ENCODE data around the gene C16orf74. TPM values are rescaled to one million over a fixed set of nuclear protein-coding genes. Genes with fewer than 3 reads are reported as not detected.

The C16orf74 gene
- total RNA-seq, 2 donors from 2014 or later = 1.2 TPM; not detected in 1

GRCh38 chr16:85752511-85753420 lies 1.9 kb upstream of the C16orf74 start:
- H3K27ac Mint-ChIP-seq = no peak overlapping the region
- H3K36me3 Mint-ChIP-seq (ENCODE audit: insufficient read depth in 2 of 2) = no peaks in the 10 kb centered on the region
- H3K9me3 Mint-ChIP-seq = no peaks in the 10 kb centered on the region
- peaks cover 25% of the 10 kb centered on the region for H3K4me1 Mint-ChIP-seq (ENCODE audit: low read depth)
- H3K27me3 Mint-ChIP-seq (ENCODE audit: low read depth) = peaks cover 18% of the 10 kb centered on the region
- no peak overlapping the region for H3K4me3 Mint-ChIP-seq
- ATAC-seq (replicated peaks in 1 of 2) (no peak), DNase-seq (no peak)

- H3K4me3 Mint-ChIP-seq = peak overlapping the region in 1 of 2 donors; percentile 49
- no peaks in the 10 kb centered on the region for H3K36me3 Mint-ChIP-seq (ENCODE audit: insufficient read depth in 2 of 2)
- H3K27me3 Mint-ChIP-seq (ENCODE audit: low read depth) = peaks cover 23% of the 10 kb centered on the region
- H3K27ac Mint-ChIP-seq = no peak overlapping the region
- ATAC-seq (replicated peaks in 1 of 2) (no peak), DNase-seq (no peak)
- H3K9me3 Mint-ChIP-seq = no peaks in the 10 kb centered on the region
- H3K4me1 Mint-ChIP-seq (ENCODE audit: low read depth) = peaks cover 21% of the 10 kb centered on the region
Measured at GRCh38 chr16:85751698-85752501, 1.0 kb upstream of the C16orf74 start.

DNA sequence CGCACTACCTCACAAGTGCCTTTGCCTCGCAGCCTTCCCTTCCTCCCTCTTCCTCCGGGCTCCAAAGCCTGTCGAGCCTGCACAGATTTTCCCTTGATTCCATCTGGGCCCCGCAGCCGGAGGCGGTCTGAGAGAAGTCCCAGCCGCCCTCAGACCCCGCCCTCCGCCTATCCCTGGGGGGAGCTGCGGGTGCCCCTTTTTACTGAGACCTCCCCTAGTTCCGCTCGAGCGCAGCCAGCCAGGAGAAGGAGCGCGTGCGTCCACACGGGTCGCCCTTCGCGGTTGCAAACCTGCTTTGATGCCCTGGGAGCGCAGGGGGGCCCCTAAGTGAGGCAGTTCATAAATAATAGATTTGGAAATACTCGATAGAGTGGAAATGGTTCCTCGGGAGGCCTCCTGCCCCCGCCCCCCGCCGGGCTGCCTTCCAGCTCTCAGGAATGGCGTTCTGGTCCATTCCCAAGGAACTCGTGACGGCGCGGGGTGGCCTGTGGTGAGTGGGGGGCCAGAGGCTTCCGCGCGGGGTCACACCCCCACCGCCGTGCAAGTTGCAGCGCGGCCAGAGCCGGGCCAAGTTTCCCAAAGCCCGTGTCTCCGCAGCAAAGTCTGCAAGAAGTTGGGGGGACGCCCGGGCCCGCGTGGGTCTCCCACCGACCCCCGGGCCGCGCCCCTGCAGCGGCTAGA lies 610 bp downstream of the C16orf74 start:
- DNase-seq (peak; percentile 16 to 21), ATAC-seq (replicated peaks in 1 of 2) (peak in 1 of 2 donors; percentile 20)
- Mint-ChIP-seq H3K4me3 (peak overlapping the region; percentile 84 to 89), H3K27me3 (ENCODE audit: low read depth) (peaks cover 23% of the 10 kb centered on the region), H3K27ac (no peak overlapping the region), H3K36me3 (ENCODE audit: insufficient read depth in 2 of 2) (no peaks in the 10 kb centered on the region), H3K9me3 (no peaks in the 10 kb centered on the region), H3K4me1 (ENCODE audit: low read depth) (peaks cover 14% of the 10 kb centered on the region)

GRCh38 chr16:85749771-85750145 lies 1.1 kb downstream of the C16orf74 start:
- ATAC-seq (replicated peaks in 1 of 2) = no peak
- Mint-ChIP-seq H3K9me3 (no peaks in the 10 kb centered on the region), H3K4me1 (ENCODE audit: low read depth) (peaks cover 14% of the 10 kb centered on the region), H3K27me3 (ENCODE audit: low read depth) (peaks cover 23% of the 10 kb centered on the region), H3K27ac (no peak overlapping the region), H3K36me3 (ENCODE audit: insufficient read depth in 2 of 2) (no peaks in the 10 kb centered on the region), H3K4me3 (peak overlapping the region; percentile 84 to 89)
- no peak for DNase-seq

DNA sequence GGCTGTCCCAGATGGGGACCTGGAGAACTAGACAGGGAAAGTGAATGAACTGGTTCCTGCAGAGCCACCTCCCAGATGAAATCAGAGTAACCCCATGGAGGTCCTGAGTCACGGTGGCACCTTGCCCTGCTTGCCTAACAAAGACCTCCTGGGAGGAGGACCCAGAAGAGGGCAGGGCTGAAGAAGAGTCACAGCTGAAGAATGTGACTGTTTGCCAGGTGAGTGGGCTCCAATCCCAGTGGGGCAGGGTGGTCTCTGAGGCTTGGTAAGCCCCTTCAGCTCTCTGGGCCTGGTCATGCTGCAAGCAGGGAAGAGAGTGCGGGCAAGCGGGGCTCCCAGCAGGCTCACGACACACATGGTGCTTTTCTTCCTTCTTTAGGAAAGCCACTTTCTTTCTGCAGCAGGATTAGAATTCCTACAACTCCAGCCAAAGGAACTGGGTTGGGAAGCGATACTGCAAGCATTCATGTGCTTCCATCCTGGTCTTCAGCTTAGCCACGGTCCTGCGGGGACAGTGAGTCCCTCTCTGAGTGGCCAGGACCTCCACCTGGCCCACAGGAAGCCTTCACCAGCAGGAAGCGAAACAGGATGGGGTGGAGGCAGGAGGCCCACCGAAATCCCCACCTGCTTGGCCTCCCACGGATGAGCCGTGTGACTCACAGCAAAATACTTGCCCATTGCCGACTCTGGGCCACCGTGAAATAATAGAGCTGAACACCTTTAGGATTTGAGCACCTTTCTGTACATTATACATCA lies 4.3 kb downstream of the C16orf74 start:
- H3K27ac Mint-ChIP-seq = no peak overlapping the region
- DNase-seq (peak in 1 of 2 donors; percentile 17), ATAC-seq (replicated peaks in 1 of 2) (peak in 1 of 2 donors; percentile 37)
- no peaks in the 10 kb centered on the region for H3K36me3 Mint-ChIP-seq (ENCODE audit: insufficient read depth in 2 of 2)
- no peak overlapping the region for H3K4me3 Mint-ChIP-seq
- H3K9me3 Mint-ChIP-seq = no peaks in the 10 kb centered on the region
- H3K27me3 Mint-ChIP-seq (ENCODE audit: low read depth) = peaks cover 12% of the 10 kb centered on the region
- H3K4me1 Mint-ChIP-seq (ENCODE audit: low read depth) = peaks cover 14% of the 10 kb centered on the region

DNA sequence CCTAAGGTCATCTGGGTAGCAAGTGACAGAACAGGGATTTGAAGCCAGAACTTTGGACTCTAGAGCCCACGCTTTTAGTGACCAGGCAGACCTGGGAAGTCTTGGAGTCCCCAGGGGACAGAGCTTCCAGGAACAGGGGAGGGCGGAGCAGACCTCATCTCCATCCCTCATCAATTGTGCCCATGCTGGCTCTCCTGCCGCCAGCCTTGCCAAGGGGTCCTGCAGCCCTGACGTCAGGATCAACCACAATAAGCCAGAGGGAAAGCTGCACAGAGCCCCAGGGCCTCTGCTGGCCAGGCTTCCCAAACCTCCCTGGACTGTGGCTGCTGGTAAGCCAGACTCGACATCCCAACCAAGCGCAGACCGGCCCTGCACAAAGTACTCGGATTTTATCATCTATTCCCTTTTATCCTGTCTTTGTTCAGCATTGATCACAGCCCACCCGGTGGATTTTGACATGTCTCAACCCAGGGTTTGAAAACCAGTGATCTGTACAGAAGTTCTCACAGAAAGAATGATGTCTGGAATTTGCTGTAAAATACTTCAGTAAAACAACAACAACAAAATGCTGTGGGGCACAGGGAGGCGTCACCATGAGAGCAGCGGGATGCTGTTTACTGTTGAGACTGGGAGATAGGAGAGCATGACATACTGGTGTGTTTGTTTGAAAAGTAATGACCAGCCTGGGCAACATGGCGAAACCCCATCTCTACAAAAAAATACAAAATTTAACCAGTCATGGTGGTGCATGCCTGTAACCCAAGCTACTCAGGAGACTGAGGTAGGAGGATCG lies 11.8 kb downstream of the C16orf74 start:
- no peaks in the 10 kb centered on the region for H3K36me3 Mint-ChIP-seq (ENCODE audit: insufficient read depth in 2 of 2)
- H3K4me3 Mint-ChIP-seq = no peak overlapping the region
- H3K27ac Mint-ChIP-seq = no peak overlapping the region
- peaks cover 14% of the 10 kb centered on the region for H3K4me1 Mint-ChIP-seq (ENCODE audit: low read depth)
- DNase-seq = no peak
- no peaks in the 10 kb centered on the region for H3K27me3 Mint-ChIP-seq (ENCODE audit: low read depth)
- no peaks in the 10 kb centered on the region for H3K9me3 Mint-ChIP-seq
- no peak for ATAC-seq (replicated peaks in 1 of 2)

- DNase-seq (no peak), ATAC-seq (replicated peaks in 1 of 2) (no peak)
- H3K27ac Mint-ChIP-seq = no peak overlapping the region
- H3K4me1 Mint-ChIP-seq (ENCODE audit: low read depth) = peaks cover 14% of the 10 kb centered on the region
- no peaks in the 10 kb centered on the region for H3K9me3 Mint-ChIP-seq
- no peaks in the 10 kb centered on the region for H3K36me3 Mint-ChIP-seq (ENCODE audit: insufficient read depth in 2 of 2)
- H3K4me3 Mint-ChIP-seq = no peak overlapping the region
- no peaks in the 10 kb centered on the region for H3K27me3 Mint-ChIP-seq (ENCODE audit: low read depth)
Measured at GRCh38 chr16:85736921-85737320, 14.0 kb downstream of the C16orf74 start.

DNA sequence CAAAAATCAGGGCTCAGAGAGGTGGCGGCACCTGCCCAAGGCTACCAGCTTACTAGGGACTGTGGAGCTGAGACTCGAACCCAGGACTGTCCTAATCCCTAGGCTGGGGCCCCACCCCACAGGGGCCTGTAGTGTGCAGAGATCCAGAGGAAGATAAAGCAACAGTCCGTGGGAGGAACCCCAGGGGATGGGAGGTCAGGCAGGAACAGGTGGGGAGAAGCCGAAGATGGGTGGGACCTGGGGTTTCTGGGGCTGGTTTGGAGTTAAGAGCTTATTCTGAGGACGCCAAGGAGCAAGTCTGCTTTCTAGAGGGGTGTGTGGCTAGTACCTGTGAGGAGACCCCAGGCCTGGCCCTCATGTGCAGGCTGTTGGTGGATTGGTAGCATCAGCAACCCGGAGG lies 14.9 kb downstream of the C16orf74 start:
- DNase-seq = no peak
- ATAC-seq (replicated peaks in 1 of 2) = no peak
- H3K4me3 Mint-ChIP-seq = peak overlapping the region in 1 of 2 donors; percentile 31
- H3K4me1 Mint-ChIP-seq (ENCODE audit: low read depth) = peaks cover 14% of the 10 kb centered on the region
- no peak overlapping the region for H3K27ac Mint-ChIP-seq
- no peaks in the 10 kb centered on the region for H3K27me3 Mint-ChIP-seq (ENCODE audit: low read depth)
- H3K9me3 Mint-ChIP-seq = no peaks in the 10 kb centered on the region
- H3K36me3 Mint-ChIP-seq (ENCODE audit: insufficient read depth in 2 of 2) = no peaks in the 10 kb centered on the region

DNA sequence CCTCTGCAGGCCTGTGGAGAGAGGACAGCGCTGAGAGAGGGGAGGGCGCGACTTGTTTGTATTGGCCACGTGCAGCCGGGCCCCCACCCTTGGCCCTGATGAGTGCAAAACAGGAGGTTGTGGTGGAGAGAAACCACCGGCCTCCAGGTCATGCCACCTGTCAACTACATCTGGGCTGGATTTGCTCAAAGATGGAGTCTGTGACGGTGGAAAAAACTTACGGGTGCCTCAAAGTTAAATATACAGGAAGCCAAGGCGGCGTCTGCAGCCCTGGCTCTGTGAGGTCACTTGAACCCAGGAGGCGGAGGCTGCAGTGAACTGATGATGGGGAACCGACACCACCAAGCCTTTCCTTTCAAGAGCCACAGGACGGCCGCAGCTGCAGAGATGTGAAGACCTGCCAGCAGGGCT lies 15.7 kb downstream of the C16orf74 start:
- H3K9me3 Mint-ChIP-seq = no peaks in the 10 kb centered on the region

GRCh38 chr16:85734311-85735017 lies 16.4 kb downstream of the C16orf74 start:
- Mint-ChIP-seq H3K27me3 (ENCODE audit: low read depth) (no peaks in the 10 kb centered on the region), H3K9me3 (no peaks in the 10 kb centered on the region), H3K36me3 (ENCODE audit: insufficient read depth in 2 of 2) (no peaks in the 10 kb centered on the region), H3K4me3 (no peak overlapping the region), H3K4me1 (ENCODE audit: low read depth) (peaks cover 14% of the 10 kb centered on the region), H3K27ac (no peak overlapping the region)
- DNase-seq (no peak), ATAC-seq (replicated peaks in 1 of 2) (no peak)

More for the DNA sequence above, 15.7 kb downstream of the C16orf74 start:
- DNase-seq (peak in 1 of 2 donors; percentile 42), ATAC-seq (replicated peaks in 1 of 2) (peak; percentile 71 to 80)
- no peaks in the 10 kb centered on the region for H3K27me3 Mint-ChIP-seq (ENCODE audit: low read depth)
- H3K36me3 Mint-ChIP-seq (ENCODE audit: insufficient read depth in 2 of 2) = no peaks in the 10 kb centered on the region
- H3K27ac Mint-ChIP-seq = no peak overlapping the region
- H3K4me1 Mint-ChIP-seq (ENCODE audit: low read depth) = peaks cover 14% of the 10 kb centered on the region
- H3K4me3 Mint-ChIP-seq = peak overlapping the region in 1 of 2 donors; percentile 31

DNA sequence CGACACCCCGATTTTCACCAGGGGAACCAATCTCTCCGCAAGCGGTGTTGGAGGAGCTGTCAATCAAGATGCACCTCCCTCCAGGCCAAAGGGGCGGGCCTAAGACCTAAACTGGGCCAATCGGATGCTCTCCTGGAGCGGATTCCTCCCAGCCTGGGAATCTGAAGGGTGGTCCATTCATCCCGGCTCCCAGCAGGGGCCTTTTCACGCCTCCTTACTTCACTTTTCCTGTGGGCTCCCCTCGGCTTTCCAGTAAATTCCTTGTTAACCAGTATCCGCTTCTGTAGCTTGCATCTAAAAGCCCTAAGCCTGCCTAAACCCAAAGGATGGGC lies 17.1 kb downstream of the C16orf74 start:
- no peak for DNase-seq
- H3K36me3 Mint-ChIP-seq (ENCODE audit: insufficient read depth in 2 of 2) = no peaks in the 10 kb centered on the region
- no peaks in the 10 kb centered on the region for H3K27me3 Mint-ChIP-seq (ENCODE audit: low read depth)
- H3K9me3 Mint-ChIP-seq = no peaks in the 10 kb centered on the region
- no peak overlapping the region for H3K4me3 Mint-ChIP-seq
- peaks cover 14% of the 10 kb centered on the region for H3K4me1 Mint-ChIP-seq (ENCODE audit: low read depth)
- no peak overlapping the region for H3K27ac Mint-ChIP-seq
- no peak for ATAC-seq (replicated peaks in 1 of 2)
